Loucy (cell line): ENCODE data around the gene ATP1B1.

Source experiments
- H2AFZ ChIP-seq: fragments of 200-600 bp; sonication (generic); 2 replicates; pipeline ENCODE4 v1.6.0; 2016; ENCODE audit warnings: antibody characterized with exemption, mild to moderate bottlenecking, low read length, moderate library complexity
- H3F3A ChIP-seq: fragments of 200-600 bp; 2 replicates; pipeline ENCODE4 v1.6.0; 2016; ENCODE audit warnings: antibody characterized with exemption, low read depth, mild to moderate bottlenecking
- H3K27me3 ChIP-seq: fragments of 200-600 bp; sonication (generic); 2 replicates; pipeline ENCODE4 v1.6.1; 2014; ENCODE audit warnings: low read length, mild to moderate bottlenecking; ENCODE audit not compliant: insufficient read depth, poor library complexity, severe bottlenecking
- H3K36me3 ChIP-seq: fragments of 200-600 bp; sonication (generic); 2 replicates; pipeline ENCODE4 v1.6.1; 2016; ENCODE audit warnings: low read length; ENCODE audit not compliant: insufficient read depth
- H3K4me1 ChIP-seq: fragments of 200-600 bp; sonication (generic); 2 replicates; pipeline ENCODE4 v1.5.1; 2014; ENCODE audit warnings: low read length, mild to moderate bottlenecking; ENCODE audit not compliant: insufficient read depth, poor library complexity, severe bottlenecking
- H3K4me2 ChIP-seq: fragments of 200-600 bp; sonication (generic); 2 replicates; pipeline ENCODE4 v1.6.0; 2014; ENCODE audit warnings: antibody characterized with exemption, low read length, low read depth, mild to moderate bottlenecking; ENCODE audit not compliant: poor library complexity, severe bottlenecking
- H3K4me3 ChIP-seq: fragments of 200-600 bp; sonication (generic); 2 replicates; pipeline ENCODE4 v1.5.1; 2014; ENCODE audit warnings: low read length, mild to moderate bottlenecking, mixed read lengths; ENCODE audit not compliant: poor library complexity, severe bottlenecking
- H3K79me2 ChIP-seq: fragments of 200-600 bp; sonication (generic); 2 replicates; pipeline ENCODE4 v1.6.1; 2014; ENCODE audit warnings: low read length; ENCODE audit not compliant: insufficient read depth
- H3K9ac ChIP-seq: fragments of 200-600 bp; sonication (generic); 2 replicates; pipeline ENCODE4 v1.6.0; 2014; ENCODE audit warnings: mild to moderate bottlenecking, low read depth, low read length, moderate library complexity; ENCODE audit not compliant: poor library complexity, severe bottlenecking
- H3K9me2 ChIP-seq: fragments of 200-600 bp; sonication (generic); replicated peaks from 2 replicates; pipeline ENCODE4 v1.6.1; 2016; ENCODE audit warnings: low read depth, low read length, mixed read lengths
- H3K9me3 ChIP-seq: fragments of 200-600 bp; sonication (generic); 2 replicates; pipeline ENCODE4 v1.6.1; 2014; ENCODE audit warnings: mild to moderate bottlenecking, antibody characterized with exemption, low read length, low read depth; ENCODE audit not compliant: insufficient read depth
- H4K20me1 ChIP-seq: fragments of 200-600 bp; sonication (generic); 2 replicates; pipeline ENCODE4 v1.6.0; 2014; ENCODE audit warnings: antibody characterized with exemption, low read length, mild to moderate bottlenecking; ENCODE audit not compliant: insufficient read depth, poor library complexity, severe bottlenecking
- EZH2phosphoT487 ChIP-seq: fragments of 200-600 bp; IDR thresholded peaks from 2 replicates; pipeline ENCODE4 v1.6.1; 2018; ENCODE audit warnings: antibody characterized with exemption, mild to moderate bottlenecking, moderate library complexity, borderline replicate concordance
- TF ChIP-seq, protein P1 (sequence below): fragments of 200-600 bp; sonication (generic); conservative IDR thresholded peaks from 2 replicates; pipeline ENCODE4 v1.5.1; 2014; ENCODE audit warnings: mild to moderate bottlenecking, antibody characterized with exemption, low read length

The ATP1B1 gene

DNA sequence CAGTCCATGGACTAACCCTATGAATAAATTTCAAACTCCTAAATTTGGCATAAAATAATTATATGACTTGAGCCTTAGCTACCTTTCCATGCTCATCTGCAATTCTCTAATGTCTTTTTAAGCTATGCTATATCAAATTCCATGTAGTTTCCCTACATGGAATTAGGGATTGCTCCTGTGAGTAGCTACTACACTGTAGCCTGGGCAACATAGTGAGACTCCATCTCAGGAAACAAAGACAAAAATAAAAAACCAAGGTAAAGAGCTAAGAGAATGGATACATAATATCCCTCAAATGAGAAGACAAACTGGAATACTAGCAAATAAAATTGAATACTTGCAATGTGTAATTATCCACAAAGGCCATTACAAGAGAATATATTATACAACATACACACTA is 37.5 kb downstream of the ATP1B1 start:
- Histone ChIP-seq H2AFZ (no peak overlapping the region), H3K4me1 (peaks cover 8% of the 10 kb centered on the region), H3F3A (no peaks in the 10 kb centered on the region), H3K4me3 (no peak overlapping the region), H4K20me1 (no peaks in the 10 kb centered on the region), H3K27me3 (no peaks in the 10 kb centered on the region), H3K9me3 (no peaks in the 10 kb centered on the region), H3K9ac (no peak overlapping the region), H3K36me3 (no peaks in the 10 kb centered on the region), H3K79me2 (no peaks in the 10 kb centered on the region), H3K9me2 (no peaks in the 10 kb centered on the region), H3K4me2 (no peak overlapping the region)
- no peak for TF ChIP-seq EZH2phosphoT487

DNA sequence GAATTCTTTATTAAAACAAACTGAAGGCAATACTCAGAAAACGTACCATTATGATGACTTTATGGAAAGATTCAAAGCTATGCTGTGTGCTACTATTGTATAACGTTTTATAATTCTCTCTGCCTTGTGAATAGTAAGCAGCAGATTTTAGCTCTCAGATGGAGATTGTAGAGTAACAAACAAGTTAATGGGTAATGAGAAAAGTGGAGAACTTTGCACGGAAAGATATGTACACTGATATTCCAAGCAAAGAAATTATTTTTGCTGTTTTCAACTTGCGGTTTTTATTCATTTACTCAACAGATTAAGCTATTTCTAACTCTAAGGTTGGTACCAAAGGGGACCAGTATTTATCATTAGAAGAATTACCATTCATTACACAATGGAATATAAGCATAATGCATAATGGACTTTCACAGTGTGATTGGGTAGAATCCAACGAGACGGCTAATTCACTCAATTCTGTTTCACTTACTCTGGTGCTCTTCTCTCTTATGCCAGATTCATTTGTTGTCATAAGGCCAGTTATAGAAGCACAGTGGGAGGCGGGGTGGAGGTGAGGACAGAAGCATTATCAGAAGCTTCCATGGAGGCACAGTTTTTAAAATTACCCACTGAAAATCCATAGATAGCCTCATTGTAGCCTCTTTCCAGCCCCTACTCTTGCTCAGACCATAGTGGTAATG is 38.6 kb downstream of the ATP1B1 start:
- Histone ChIP-seq H2AFZ (no peak overlapping the region), H3K4me2 (no peak overlapping the region), H3K9ac (no peak overlapping the region), H3K36me3 (no peaks in the 10 kb centered on the region), H3K9me2 (no peaks in the 10 kb centered on the region), H4K20me1 (no peaks in the 10 kb centered on the region), H3K9me3 (no peaks in the 10 kb centered on the region), H3K4me3 (no peak overlapping the region), H3K27me3 (no peaks in the 10 kb centered on the region), H3K4me1 (peaks cover 8% of the 10 kb centered on the region), H3F3A (no peaks in the 10 kb centered on the region), H3K79me2 (no peaks in the 10 kb centered on the region)
- TF ChIP-seq, protein P1, sequence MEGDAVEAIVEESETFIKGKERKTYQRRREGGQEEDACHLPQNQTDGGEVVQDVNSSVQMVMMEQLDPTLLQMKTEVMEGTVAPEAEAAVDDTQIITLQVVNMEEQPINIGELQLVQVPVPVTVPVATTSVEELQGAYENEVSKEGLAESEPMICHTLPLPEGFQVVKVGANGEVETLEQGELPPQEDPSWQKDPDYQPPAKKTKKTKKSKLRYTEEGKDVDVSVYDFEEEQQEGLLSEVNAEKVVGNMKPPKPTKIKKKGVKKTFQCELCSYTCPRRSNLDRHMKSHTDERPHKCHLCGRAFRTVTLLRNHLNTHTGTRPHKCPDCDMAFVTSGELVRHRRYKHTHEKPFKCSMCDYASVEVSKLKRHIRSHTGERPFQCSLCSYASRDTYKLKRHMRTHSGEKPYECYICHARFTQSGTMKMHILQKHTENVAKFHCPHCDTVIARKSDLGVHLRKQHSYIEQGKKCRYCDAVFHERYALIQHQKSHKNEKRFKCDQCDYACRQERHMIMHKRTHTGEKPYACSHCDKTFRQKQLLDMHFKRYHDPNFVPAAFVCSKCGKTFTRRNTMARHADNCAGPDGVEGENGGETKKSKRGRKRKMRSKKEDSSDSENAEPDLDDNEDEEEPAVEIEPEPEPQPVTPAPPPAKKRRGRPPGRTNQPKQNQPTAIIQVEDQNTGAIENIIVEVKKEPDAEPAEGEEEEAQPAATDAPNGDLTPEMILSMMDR = no peak
- no peak for TF ChIP-seq EZH2phosphoT487

GRCh38 chr1:169146576-169147214 is 40.2 kb downstream of the ATP1B1 start:
- Histone ChIP-seq H3K4me2 (no peak overlapping the region), H3K9me2 (no peaks in the 10 kb centered on the region), H3K9ac (no peak overlapping the region), H3K27me3 (no peaks in the 10 kb centered on the region), H3K4me3 (no peak overlapping the region), H3K4me1 (peaks cover 8% of the 10 kb centered on the region), H4K20me1 (no peaks in the 10 kb centered on the region), H3K79me2 (no peaks in the 10 kb centered on the region), H3F3A (no peaks in the 10 kb centered on the region), H3K36me3 (no peaks in the 10 kb centered on the region), H2AFZ (no peak overlapping the region), H3K9me3 (no peaks in the 10 kb centered on the region)
- TF ChIP-seq, protein P1 = no peak
- TF ChIP-seq EZH2phosphoT487 = no peak
